Kasumi-1 (cell line): ENCODE data around the gene GRID1.
"Not testable (repeated sequence)": the region's sequence is repeated elsewhere in the genome, so short reads cannot be mapped to it uniquely, and the experiment has no call there.

Experiments used
- DNase-seq, 2 experiments: peaks; one replicate each; lab custom pipeline; 2025; lab: John Stamatoyannopoulos, UW

Gene GRID1

GRCh38 chr10:86188796-86189558 is 177.6 kb downstream of the GRID1 start:
- no peak for DNase-seq

- DNase-seq = no peak
These were observed 178.3 kb downstream of the GRID1 start for GRCh38 chr10:86188326-86188725.

GRCh38 chr10:86187499-86188239 is 178.9 kb downstream of the GRID1 start:
- DNase-seq = no peak

- no peak for DNase-seq
These were observed 180.0 kb downstream of the GRID1 start for GRCh38 chr10:86186633-86187032.

GRCh38 chr10:86182595-86182994 is 184.0 kb downstream of the GRID1 start:
- no peak for DNase-seq

GRCh38 chr10:86182150-86182549 is 184.4 kb downstream of the GRID1 start:
- DNase-seq = no peak

- DNase-seq = no peak
These were observed 185.7 kb downstream of the GRID1 start for GRCh38 chr10:86180861-86181260.

GRCh38 chr10:86179961-86180360 is 186.6 kb downstream of the GRID1 start:
- DNase-seq = no peak

GRCh38 chr10:86179153-86179524 is 187.5 kb downstream of the GRID1 start:
- DNase-seq = no peak

- peak; percentile 4 to 16 for DNase-seq
These were observed 188.0 kb downstream of the GRID1 start for GRCh38 chr10:86178401-86179152.

- no peak for DNase-seq
These were observed 188.9 kb downstream of the GRID1 start for GRCh38 chr10:86177537-86178155.

GRCh38 chr10:86176850-86177536 is 189.6 kb downstream of the GRID1 start:
- DNase-seq = no peak

GRCh38 chr10:86175476-86175875 is 191.1 kb downstream of the GRID1 start:
- DNase-seq = not testable (repeated sequence)

- no peak for DNase-seq
These were observed 194.3 kb downstream of the GRID1 start for GRCh38 chr10:86172301-86172700.

- DNase-seq = peak; percentile 96 to 97
These were observed 196.1 kb downstream of the GRID1 start for GRCh38 chr10:86170255-86171108.

- DNase-seq = no peak
These were observed 196.9 kb downstream of the GRID1 start for GRCh38 chr10:86169506-86170254.

- no peak for DNase-seq
These were observed 197.5 kb downstream of the GRID1 start for GRCh38 chr10:86169066-86169465.

GRCh38 chr10:86168256-86168655 is 198.3 kb downstream of the GRID1 start:
- DNase-seq = no peak

GRCh38 chr10:86167762-86168128 is 198.8 kb downstream of the GRID1 start:
- no peak for DNase-seq
